Mammary epithelial cell (primary cell): Measurements from ENCODE around the gene TBC1D3B.
"Not testable (repeated sequence)": the region's sequence is repeated elsewhere in the genome, so short reads cannot be mapped to it uniquely, and the experiment has no call there.

ENCODE experiments used
- EZH2 ChIP-seq: IDR thresholded peaks from 2 replicates; pipeline ENCODE4 v1.6.1; 2012; ENCODE audit warnings: low read length, inconsistent platforms, borderline replicate concordance
- TF ChIP-seq, protein P1 (sequence below), 2 donors: IDR thresholded peaks in 1 of 2; conservative IDR thresholded peaks in 1 of 2; 2 replicates each; pipeline ENCODE4 v1.5.1; 2011 to 2012; ENCODE audit warnings: inconsistent platforms in 2 of 2, low read length in 2 of 2, mild to moderate bottlenecking in 2 of 2, control low read depth in 1 of 2, low read depth in 1 of 2; ENCODE audit not compliant: insufficient read depth in 1 of 2; ENCODE audit errors: extremely low read depth in 1 of 2

DNA sequence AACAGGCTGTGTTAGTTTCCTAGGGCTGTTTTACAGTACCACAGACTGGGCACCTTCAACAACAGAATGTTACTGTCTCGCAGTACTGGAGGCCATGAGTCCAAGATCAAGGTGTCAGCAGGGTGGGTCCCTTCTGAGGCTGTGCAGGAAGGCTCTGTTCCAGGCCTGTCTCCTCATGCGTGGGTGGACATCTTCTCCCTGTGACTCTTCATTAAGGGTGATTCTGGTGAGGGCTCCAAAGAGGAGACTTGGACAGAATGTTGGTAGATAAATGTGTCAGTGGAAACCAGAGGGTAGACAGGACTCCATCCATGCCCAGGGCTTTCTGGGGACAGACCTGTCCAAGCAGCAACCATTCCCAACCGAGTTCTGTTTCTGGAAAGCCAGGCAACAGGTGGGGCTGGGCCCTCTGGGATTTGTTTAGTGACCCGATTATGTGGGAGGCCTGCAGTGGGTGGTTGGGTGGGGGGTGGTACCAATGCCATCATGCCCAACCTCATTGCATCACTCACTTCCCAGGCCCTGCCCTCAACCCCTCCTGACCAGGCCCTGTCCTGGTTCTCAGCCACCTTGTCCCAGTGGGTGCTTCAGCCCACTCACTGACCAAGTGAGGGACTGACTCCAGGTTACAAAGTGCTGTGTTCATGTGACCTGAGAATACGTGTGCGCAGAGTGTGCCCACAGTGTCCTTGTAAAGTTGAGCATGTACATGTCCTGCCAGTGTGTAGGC, 5.2 kb upstream of the TBC1D3B start:
- TF ChIP-seq, protein P1, sequence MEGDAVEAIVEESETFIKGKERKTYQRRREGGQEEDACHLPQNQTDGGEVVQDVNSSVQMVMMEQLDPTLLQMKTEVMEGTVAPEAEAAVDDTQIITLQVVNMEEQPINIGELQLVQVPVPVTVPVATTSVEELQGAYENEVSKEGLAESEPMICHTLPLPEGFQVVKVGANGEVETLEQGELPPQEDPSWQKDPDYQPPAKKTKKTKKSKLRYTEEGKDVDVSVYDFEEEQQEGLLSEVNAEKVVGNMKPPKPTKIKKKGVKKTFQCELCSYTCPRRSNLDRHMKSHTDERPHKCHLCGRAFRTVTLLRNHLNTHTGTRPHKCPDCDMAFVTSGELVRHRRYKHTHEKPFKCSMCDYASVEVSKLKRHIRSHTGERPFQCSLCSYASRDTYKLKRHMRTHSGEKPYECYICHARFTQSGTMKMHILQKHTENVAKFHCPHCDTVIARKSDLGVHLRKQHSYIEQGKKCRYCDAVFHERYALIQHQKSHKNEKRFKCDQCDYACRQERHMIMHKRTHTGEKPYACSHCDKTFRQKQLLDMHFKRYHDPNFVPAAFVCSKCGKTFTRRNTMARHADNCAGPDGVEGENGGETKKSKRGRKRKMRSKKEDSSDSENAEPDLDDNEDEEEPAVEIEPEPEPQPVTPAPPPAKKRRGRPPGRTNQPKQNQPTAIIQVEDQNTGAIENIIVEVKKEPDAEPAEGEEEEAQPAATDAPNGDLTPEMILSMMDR (conservative IDR thresholded peaks at IDR 0.05 in 1 of 2, IDR thresholded peaks at IDR 0.05 in 1 of 2; ENCODE audit: extremely low read depth in 1 of 2, insufficient read depth in 1 of 2, low read depth in 1 of 2, low read length in 2 of 2) = not testable (repeated sequence)
- TF ChIP-seq EZH2 = not testable (repeated sequence)
